T-helper 2 cell treated with Interferon-gamma antibody and Interleukin-4, amounts not matched to agents 100 ng/mL and 5 ng/mL, for 36 hours (primary cell): Measurements from ENCODE around the gene MSMB. TPM values are rescaled to one million over a fixed set of nuclear protein-coding genes. Genes with fewer than 3 reads are reported as not detected.
"Not testable (repeated sequence)": the region's sequence is repeated elsewhere in the genome, so short reads cannot be mapped to it uniquely, and the experiment has no call there.

ENCODE experiments used
- intact Hi-C: fragments of 100-400 bp; cut with micrococcal nuclease; formaldehyde crosslinking; loops from one replicate; pipeline ENCODE4 v1.15.1; 2023
- total RNA-seq: library from RNA; stranded (reverse); gene quantifications from 2 replicates; pipeline ENCODE4 v1.2.3, GENCODE V29; 2022

MSMB gene, protein sequence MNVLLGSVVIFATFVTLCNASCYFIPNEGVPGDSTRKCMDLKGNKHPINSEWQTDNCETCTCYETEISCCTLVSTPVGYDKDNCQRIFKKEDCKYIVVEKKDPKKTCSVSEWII
- not detected in 2 replicates for total RNA-seq

DNA sequence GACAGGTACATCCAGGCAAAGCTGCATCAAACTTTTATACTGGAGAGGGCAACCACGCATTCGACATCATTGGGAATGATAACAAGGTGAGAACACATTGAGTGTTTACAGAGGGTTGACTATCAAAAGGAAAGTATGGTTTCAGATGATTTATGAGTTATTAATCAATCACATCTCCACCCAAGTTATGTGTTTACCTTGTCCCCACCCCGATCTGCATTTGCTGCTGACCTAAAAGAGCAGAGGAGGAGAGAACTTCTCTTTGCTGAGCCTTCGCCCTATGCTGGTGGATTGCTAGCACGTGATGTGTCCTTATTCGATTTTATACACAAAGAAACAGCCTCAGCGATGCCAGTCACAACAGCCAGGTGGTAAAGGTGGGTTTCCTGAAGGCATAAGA is at the start of gene MSMB:
Gene MSMB, minus strand, starts transcription at position 9 of the 400 bp plus-strand sequence. CDS start 32 bp downstream, outside the sequence.
- intact Hi-C loops, result no loop called here

DNA sequence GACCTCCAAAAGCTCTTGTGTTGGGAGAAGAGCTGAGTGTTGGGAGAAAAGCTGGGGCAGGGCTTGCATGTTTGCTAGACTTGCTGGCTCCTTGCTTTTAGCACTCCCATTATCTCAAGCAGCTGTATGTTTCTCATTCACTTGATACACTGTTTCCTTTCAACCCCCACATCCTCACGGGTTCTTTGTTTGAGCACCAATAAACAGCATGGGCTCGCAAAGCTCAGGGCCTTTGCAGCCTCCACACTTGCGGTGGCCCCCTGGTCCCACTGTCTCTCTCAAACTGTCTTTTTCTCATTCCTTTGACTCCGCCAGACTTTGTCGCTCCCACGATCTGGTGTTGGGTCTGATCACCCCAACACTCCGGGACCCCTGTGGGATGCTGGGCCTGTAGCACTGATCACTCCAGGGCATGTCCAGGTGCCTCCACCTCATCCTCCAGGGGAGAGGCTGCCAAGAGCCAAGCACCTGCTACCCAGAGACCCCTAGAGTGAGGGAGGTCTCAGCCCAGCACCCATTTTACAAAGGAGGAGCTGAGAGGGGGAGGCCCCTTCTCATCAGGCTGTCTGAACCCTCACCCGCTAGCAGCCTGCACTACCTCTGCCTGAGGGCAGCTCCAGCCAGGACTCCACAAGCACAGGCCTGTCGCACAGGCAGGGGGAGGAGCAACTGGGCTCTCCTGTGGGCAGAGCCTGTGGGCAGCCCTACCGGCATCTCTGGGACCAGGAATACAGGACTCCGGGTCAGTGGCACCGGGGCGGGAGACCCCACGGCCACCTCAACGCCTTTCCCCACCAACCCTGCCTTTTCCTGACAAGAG is 49.1 kb upstream of the MSMB start:
- intact Hi-C loops, result loop anchor here (10.0 kb wide), 1 partner anchor 60 kb away; the partner anchor contains the start of gene NCOA4

DNA sequence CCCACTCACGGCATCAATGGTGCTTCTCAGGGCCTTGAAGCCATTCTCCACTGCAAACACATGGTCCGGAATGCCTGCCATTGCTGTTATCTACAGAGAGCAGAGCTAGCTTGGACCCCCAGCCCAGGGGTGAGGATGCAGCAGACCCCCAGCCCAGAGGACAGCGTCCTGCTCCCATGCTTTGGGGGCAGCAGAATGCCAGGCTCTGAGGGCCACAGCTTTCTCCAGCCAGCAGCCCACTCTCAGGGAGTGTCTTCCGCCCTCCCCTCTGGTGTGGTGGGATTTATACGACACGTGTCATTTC is 48.1 kb upstream of the MSMB start:
- intact Hi-C loops, result loop anchor here (10.0 kb wide), 1 partner anchor 59 kb away; the partner anchor contains the start of gene NCOA4

DNA sequence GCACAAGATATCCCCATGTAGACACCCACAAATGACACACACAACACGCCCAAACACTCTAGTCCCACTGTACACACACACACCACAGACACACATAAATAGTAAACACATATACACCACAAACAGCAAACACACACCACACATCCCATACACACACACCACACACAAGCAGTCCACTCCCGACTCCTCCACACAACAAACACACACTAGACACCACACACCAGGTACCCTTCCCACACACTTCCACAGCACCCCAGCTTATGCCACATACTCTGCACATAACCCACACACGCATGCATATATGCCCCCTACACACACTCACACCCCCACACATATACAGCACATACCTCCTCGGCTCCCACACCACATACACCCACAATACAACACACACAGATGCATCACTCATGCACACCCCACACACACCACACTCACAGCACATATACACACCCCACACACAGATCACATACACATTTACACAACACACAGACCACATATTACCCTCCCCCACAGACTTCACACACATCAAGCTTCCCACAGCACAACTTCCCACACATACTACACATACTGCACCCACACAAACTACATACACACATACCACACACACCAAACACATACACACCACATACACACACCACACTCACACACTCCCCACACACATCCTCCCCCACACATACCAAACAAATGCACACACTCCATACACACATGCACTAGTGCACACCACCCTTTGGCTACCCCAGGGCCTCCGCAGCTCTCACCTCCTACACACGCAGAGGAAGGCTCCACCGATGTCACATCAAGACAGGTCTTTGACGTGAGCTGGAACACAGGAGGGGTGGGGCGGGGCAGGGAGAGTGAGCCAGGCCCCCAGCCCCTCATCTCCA is 47.5 kb upstream of the MSMB start:
- intact Hi-C loops, result loop anchor here (10.0 kb wide), 1 partner anchor 59 kb away; the partner anchor contains the start of gene NCOA4

DNA sequence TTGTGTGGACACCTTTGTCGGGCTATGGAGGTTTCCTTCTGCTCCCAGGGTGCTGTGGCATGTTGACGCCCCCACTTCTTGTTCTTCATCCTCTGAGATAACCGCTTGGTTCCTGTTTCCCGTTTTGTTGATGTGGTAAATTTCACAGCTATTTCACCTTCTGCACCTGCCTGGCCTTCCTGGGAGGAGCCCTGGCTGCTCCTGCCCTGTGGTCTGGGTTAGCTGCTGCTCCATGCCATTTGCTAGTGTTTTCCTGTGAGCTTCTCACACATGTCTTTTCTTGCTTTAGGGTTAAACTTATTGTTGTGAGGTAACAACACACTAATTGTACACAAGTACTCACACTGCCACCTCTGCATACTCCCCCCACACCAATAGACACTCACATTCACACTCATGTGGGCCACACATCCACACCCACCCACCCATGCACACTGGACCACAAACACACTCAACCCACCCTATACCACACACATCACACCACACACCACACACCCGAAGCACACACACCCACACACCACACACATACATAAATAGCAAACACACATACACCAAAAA is 46.5 kb upstream of the MSMB start:
- intact Hi-C loops, result loop anchor here (10.0 kb wide), 1 partner anchor 58 kb away; the partner anchor contains the start of gene NCOA4

DNA sequence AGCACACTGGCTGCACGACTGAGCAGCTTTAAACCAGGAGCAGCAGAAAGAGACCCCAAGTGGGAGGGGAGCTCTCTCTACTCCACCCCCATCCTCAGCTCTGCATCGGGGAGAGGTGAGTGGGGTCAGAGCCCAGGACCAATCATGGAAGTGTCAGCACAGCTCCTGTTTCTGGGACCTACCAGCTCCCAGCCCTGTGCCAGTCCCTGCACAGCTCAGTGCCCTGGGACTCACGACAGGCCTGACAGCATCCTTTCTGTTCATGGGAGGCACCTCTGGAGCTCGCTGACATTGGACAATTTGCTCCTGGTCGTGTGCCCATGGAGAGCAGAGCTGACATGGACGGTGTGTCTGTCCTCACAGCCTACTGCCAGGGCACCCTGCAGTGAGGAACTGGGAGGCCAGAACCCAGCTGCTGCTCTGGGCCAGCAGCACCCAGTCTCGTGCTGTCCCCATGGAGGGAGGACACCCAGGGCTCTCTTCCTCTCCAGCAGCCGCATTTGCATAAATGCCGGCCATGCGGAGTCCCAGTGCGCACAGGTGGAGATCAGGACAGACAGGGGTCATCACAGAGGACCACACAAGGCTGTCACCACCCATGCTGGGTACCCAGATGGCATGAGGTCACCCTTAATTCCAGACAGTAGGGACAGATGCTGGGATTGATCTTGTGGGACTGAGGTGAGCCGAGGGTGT is 45.9 kb upstream of the MSMB start:
- intact Hi-C loops, result loop anchor here (10.0 kb wide), 1 partner anchor 57 kb away; the partner anchor contains the start of gene NCOA4

DNA sequence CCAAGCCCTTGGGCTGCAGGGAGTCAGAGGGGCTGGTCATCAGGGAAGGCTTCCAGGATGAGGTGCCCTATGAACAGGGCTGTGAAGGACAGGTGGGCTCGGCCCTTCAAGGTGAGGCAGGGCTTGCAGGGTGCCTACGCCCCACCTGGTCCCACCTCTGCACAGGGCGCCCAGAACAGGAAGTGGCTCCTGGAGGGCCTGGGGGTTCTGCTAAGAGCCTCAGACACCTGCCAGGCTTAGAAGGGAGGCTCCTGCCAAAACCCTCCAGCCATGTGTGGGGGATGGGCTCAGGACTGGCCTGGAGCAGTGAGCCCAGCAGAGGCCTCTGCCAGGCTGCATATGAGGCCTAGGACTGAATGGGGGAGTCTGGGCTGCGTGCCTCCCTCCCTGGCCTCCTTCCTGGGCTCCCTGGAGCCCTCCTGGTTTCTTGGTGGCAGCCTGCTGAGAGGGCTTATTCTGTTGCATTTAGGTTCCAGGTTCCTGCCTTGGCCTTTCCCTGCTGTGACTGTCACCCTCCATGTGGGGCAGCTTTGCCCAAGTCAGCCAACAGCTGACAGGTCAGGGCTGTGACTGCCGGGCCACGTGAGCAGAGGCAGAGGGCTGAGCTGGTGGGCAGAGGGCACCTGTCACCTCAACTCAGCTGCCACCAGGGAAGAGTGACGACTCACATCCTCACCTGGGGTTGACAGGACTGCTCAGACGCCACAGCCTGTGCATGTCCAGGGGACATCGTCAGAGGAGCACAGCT is 45.2 kb upstream of the MSMB start:
- intact Hi-C loops, result loop anchor here (10.0 kb wide), 1 partner anchor 56 kb away; the partner anchor contains the start of gene NCOA4

DNA sequence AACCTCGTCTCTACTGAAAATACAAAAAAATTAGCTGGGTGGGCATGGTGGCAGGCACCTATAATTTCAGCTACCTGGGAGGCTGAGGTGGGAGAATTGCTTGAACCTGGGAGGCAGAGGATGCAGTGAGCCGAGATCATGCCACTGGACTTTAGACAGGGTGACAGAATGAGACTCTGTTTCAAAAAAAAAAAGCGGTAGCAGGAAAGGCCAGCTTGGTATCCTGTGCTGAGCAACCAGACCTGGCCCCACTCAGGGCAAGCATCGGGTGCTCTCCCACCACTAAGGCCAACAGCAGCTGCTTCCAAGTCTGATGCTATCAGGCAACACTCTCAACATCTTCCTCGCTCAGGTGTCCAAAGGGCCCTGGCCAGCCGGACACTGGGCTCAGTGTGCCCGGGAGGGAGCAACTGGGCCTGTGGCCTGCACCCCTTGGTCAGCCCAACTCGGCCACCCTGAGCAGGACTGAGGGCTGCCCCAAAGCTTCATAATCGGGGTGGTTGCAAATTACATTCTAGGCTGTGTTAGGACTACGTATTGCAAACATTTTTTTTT is 44.3 kb upstream of the MSMB start:
- intact Hi-C loops, result loop anchor here (10.0 kb wide), 1 partner anchor 56 kb away; the partner anchor contains the start of gene NCOA4

DNA sequence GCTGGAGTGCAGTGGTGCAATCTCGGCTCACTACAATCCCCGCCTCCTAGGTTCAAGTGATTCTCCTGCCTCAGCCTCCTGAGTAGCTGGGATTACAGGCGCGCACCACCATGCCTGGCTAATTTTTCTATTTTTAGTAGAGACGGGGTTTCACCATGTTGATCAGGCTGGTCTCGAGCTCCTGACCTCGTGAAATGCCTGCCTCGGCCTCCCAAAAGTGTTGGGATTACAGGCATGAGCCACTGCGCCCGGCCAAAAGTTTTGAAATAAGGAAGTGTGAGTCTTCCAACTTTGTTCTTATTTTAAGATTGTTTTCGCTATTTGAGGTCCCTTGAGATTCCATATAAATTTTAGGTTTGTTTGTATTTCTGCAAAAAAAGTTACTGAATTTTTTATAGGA is 41.3 kb upstream of the MSMB start:
- intact Hi-C loops, result not testable (repeated sequence)

DNA sequence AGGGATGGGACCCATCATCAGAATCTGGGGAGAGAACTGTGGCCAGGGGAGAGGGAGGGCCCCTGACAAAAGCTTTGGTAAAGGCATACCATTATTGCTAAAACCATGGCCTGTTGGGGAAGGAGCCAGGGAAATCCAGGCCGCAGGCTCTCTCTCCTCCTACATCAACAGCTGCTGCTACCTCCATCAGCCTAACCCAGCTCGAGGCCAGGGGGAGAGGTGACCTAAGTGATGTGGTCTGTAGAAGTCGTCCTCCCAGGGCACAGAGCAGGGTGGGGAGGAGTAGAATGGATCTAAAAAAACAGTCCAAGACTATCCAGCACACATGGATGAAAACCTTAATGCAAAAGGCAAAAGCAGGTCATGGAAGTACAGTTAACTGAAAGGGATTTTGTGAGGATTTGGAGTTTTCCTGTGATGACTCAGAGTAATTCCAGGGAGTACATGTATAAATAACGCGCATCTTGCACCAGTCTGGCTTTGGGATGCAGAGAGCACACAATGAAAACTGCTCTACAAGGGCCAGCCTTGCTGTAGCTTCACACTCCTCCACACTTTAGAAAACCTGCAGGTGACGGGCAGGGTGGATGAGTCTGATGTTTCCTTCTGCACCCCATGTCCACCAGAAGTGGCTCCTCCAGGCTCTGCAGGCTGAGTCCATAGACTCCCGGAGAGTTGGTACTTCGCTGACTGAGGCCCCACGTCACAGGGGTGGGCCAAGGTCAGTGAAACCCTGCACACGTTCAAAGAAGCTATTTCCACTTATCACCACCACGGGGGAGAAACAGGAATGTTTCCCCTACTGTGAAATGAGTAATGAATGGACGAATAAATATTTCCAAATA is 38.5 kb upstream of the MSMB start:
- intact Hi-C loops, result no loop called here

DNA sequence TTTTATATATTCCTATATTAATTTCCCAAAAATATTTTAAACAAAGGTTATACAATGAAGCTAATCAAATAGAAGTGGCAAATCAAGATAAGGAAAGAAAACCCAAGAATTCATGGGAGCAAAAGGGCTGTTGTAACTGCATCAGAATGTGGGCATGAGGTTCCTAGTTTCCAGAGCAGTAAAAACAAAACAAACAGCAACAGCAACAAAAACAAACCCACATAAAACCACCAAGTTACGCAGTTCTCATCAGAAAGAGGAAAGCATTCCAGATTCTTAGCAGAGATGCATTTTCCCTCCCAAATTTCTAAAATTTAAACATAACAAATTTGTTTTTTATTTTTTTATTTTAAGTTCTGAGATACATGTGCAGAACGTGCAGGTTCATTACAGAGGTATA is 34.8 kb upstream of the MSMB start:
- intact Hi-C loops, result no loop called here

DNA sequence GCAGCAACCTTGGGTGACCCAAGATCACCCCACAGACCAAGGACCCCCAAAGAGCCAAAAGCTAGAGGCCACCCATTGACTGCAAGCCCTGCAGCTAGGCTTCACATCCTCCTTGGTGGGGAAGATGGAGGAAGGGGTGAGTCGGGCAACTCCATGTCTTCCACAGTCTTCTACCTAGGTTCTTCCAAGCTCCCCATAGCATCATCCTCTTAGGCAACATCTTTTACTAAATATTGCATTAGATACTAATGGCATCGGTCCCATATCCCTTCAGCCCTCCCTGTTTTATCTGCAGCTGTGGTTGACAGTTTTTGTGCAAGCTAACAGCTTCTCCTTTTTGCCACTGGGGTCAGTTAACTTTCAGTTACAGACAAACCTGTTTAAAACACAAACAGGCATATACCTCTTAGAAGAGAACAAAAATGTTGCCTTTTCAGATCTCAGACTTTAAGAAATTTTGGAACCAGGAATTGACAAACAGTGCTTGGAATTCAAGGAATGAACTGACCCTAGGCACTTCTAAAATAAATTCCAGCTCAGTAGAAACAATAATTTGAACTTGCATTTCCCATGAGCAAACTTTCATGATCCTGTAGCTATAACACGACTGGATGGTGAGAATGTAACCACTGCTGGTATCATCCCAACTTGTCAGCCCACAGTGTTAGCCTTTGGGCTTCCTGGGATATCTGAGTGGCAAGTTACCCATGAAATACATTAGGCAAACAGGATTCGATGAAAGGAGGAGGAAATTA is 33.9 kb upstream of the MSMB start:
- intact Hi-C loops, result no loop called here

DNA sequence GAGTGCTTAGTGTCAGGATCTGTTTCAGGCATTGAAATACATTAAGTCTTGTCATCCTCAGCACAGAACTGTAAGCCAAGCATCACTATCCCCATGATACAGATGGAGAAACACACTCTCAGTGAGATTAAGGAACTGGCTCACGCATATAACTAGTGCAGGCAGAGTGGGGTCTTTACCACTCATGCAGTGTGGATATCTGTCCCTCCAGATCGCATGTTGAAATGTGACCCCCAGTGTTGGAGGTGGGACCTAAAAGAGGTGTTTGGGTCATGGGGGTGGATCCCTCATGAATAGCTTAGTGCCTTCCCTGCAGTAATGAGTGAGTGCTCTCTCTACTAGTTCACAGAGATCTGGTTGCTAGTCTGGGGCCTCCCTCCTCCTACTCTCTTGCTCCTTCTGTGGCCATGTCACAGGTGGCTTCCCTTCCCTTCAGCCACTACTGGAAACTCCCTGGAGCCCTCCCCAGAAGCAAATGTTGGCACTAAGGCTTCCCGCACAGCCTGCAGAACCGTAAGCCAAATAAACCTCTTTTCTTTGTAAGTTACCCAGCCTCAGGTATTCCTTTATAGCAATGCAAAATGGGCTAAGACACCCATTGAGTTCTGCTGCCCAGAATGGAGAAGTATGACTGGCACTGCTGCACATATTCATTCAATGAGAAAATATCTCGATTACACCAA is 31.8 kb upstream of the MSMB start:
- intact Hi-C loops, result no loop called here

DNA sequence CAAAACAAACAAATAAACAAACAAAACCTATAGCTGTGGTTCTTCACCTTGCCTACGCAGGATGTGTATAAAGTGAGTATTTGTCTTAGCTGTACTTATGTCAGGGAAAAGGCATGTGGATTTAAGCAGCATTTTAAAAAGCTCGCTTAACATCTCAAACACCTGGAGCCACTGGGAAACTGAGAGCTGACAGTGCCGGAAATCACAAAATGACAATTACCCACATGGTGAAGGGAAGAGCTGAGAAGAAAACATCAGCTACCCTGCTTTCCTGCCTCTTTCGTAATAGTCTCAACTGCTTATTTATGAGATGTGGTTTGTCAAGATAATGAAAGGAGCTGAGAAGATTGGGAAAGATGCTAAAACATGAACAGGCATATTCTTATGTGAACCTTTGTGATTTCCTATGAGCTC is 31.1 kb upstream of the MSMB start:
- intact Hi-C loops, result no loop called here

DNA sequence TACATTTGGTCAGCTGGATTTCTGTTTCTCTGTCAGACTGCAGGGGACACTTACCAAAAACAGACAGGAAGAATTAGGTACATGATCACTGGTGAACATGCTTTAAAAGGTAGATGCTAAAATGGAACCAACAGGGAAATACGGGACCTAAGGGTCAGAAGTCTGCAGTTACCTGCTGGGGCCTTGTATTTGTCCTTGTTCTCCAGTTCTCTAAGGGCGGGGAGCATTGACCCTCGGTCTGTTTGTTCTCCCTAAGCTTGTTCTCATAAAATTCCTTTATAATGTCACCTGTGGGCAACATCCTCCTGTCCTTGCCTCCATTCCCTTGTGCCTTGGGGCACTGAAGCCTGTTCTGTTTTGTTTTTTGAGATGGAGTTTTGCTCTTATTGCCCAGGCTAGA is 29.8 kb upstream of the MSMB start:
- intact Hi-C loops, result no loop called here

DNA sequence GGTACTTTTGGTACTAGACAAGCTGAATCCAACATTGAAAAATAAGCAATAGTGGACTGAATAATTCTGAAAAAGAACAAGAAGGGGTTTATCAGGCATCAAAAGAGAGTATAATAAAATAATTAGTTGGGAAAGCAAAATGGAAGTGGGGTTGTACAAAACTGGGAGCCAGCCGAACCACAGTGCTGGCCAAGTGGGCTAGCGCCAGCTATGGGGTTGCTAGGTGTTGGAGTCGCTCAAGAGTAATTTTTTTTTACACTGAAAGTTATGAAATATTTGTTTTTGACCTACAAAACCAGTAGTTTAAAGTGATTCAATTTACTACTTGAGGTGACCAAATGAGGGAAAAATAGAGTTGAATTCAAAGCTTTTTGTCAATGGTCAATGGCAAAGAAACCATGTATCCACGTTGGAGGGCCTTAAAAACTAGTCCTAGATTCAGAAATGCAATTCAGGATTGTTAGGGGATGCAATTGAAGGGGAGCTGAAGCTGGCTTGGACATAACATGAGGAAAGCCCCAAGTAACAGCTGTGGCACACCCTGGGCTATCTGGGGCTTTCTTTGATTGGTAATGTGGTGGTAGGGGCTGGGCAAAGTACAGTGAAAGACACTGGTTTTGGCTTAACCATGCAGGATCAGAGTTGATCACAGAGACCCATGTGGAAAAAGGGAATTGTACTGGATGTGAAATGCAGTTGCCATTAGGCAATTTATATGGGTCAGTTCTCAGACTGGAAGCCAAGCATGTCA is 28.3 kb upstream of the MSMB start:
- intact Hi-C loops, result no loop called here

DNA sequence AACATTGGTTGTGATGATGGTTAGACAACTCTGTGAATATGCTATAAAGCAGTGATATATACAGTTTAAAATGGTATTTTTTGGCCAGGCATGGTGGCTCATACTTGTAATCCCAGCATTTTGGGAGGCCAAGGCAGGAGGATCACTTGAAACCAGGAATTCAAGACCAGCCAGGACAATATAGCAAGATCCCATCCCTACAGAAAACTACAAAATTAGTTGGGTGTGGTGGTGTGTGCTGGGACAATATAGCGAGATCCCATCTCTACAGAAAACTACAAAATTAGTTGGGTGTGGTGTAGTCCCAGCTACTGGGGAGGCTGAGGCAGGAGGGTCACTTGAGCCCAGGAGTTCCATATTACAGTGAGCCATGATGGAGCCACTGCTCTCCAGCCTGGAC is 27.5 kb upstream of the MSMB start:
- intact Hi-C loops, result no loop called here
